ENCODE measurements around the gene LRRC19. TPM values are rescaled to one million over a fixed set of nuclear protein-coding genes. Genes with fewer than 3 reads are reported as not detected.

LRRC19 gene
- total RNA-seq, 5 donors from 2014 or later (not counting 1 experiment from before 2014, with no cell fraction given) = not detected

DNA sequence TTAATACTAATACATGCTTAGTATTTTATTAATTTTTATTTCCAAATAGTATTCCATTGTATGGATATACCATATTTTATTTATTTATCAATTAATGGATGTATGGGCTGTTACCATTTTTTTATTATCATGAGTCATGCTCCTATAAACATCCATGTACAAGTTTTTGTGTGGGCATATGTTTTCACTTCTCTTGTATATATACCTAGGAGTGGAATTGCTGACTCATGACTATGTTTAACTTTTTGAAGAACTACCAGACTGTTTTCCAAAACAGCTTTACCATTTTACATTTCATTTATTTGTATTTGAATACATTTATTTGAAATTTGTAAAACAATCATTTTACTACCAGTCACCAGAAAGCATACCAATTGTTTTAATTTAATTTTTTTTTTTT is 14.1 kb upstream of the LRRC19 start:
- no peak for DNase-seq
- Histone ChIP-seq H3K27ac (ENCODE audit: low read length) (no peak overlapping the region), H3K9me3 (no peaks in the 10 kb centered on the region), H3K27me3 (replicated peaks in 1 of 2; ENCODE audit: control insufficient read depth in 2 of 2, extremely low read depth in 1 of 2, insufficient read depth in 2 of 2, low read length in 1 of 2) (no peaks in the 10 kb centered on the region), H3K4me1 (ENCODE audit: control insufficient read depth in 1 of 2, extremely low read depth in 1 of 2, insufficient read depth in 2 of 2, low read length in 2 of 2) (no peaks in the 10 kb centered on the region), H3K4me3 (ENCODE audit: control insufficient read depth in 1 of 2, extremely low read depth in 1 of 2, low read length in 1 of 2) (no peak overlapping the region), H3K36me3 (ENCODE audit: control insufficient read depth in 2 of 2, extremely low read depth in 1 of 2, insufficient read depth in 1 of 2, low read length in 1 of 2) (peaks cover 0 to 20% of the 10 kb centered on the region in 2 donors)
- no peak overlapping the region for H3K27ac Mint-ChIP-seq
- no peak overlapping the region for H3K4me3 Mint-ChIP-seq
- H3K27me3 Mint-ChIP-seq = no peaks in the 10 kb centered on the region
- ATAC-seq (replicated peaks in 1 of 4) = no peak
- H3K36me3 Mint-ChIP-seq = peaks cover 48% of the 10 kb centered on the region
- H3K4me1 Mint-ChIP-seq = no peaks in the 10 kb centered on the region
- H3K9me3 Mint-ChIP-seq = no peaks in the 10 kb centered on the region
- CTCF ChIA-PET = interaction anchor here in 1 of 2 donors (0.6 to 0.7 kb wide), 2 partner anchors 11 to 120 kb away, joined by 4 to 6 read pairs; no protein-coding TSS in a partner anchor
- POLR2A ChIA-PET = interaction anchor here in 1 of 2 donors (0.6 kb wide), 1 partner anchor 33 kb away, joined by 3 read pairs; no protein-coding TSS in a partner anchor

DNA sequence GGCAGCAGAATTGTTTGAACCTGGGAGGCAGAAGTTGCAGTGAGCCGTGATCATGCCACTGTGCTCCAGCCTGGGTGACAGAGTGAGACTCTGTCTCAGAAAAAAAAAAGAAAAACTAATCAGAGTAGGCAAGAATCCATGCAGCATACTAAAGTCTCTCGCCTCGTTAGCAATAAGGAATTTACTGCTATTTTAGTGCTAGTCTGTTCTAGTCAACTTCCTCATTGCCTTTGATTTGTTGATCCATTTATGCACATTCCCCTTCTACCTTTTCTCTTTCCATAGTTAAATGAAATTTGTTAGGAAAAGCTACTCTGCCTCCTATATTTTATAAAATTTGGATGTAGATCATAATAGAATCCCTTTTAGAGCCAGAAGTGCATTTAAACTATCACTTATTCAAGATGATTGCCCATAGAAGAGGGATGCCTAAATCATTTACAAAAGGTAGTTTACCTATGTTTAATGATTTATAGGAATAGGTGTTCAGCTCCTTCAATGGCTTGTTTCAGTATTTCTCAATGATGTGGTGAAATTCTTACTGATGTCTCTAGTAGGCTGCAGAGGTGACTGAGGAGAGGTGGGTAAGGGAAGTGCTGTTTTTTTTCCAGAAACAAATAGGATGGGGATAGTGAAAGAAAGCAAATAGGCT is 1.9 kb downstream of the LRRC19 start:
- Histone ChIP-seq H3K27ac (ENCODE audit: low read length) (no peak overlapping the region), H3K36me3 (ENCODE audit: control insufficient read depth in 2 of 2, extremely low read depth in 1 of 2, insufficient read depth in 1 of 2, low read length in 1 of 2) (no peaks in the 10 kb centered on the region), H3K27me3 (replicated peaks in 1 of 2; ENCODE audit: control insufficient read depth in 2 of 2, extremely low read depth in 1 of 2, insufficient read depth in 2 of 2, low read length in 1 of 2) (no peaks in the 10 kb centered on the region), H3K4me1 (ENCODE audit: control insufficient read depth in 1 of 2, extremely low read depth in 1 of 2, insufficient read depth in 2 of 2, low read length in 2 of 2) (no peaks in the 10 kb centered on the region), H3K4me3 (ENCODE audit: control insufficient read depth in 1 of 2, extremely low read depth in 1 of 2, low read length in 1 of 2) (no peak overlapping the region), H3K9me3 (no peaks in the 10 kb centered on the region)
- no peak for DNase-seq
- CTCF ChIA-PET = no interaction called here
- Mint-ChIP-seq H3K27me3 (no peaks in the 10 kb centered on the region), H3K4me1 (no peaks in the 10 kb centered on the region), H3K4me3 (no peak overlapping the region), H3K36me3 (peaks cover 13% of the 10 kb centered on the region), H3K9me3 (no peaks in the 10 kb centered on the region), H3K27ac (no peak overlapping the region)
- ATAC-seq (replicated peaks in 1 of 4) = no peak
- WGBS (ENCODE audit: insufficient coverage) = 100% methylated on average over 1 of the region's 3 CpGs
- POLR2A ChIA-PET = no interaction called here

GRCh38 chr9:26995810-26996209 is 9.7 kb downstream of the LRRC19 start:
- Mint-ChIP-seq H3K36me3 (peaks cover 8% of the 10 kb centered on the region), H3K27me3 (no peaks in the 10 kb centered on the region), H3K27ac (no peak overlapping the region), H3K4me1 (no peaks in the 10 kb centered on the region), H3K4me3 (no peak overlapping the region), H3K9me3 (no peaks in the 10 kb centered on the region)
- ATAC-seq (replicated peaks in 1 of 4) = no peak
- no peaks in the 10 kb centered on the region for H3K27me3 ChIP-seq (replicated peaks in 1 of 2; ENCODE audit: control insufficient read depth in 2 of 2, extremely low read depth in 1 of 2, insufficient read depth in 2 of 2, low read length in 1 of 2)
- no peak overlapping the region for H3K4me3 ChIP-seq (ENCODE audit: control insufficient read depth in 1 of 2, extremely low read depth in 1 of 2, low read length in 1 of 2)
- no peaks in the 10 kb centered on the region for H3K9me3 ChIP-seq
- H3K27ac ChIP-seq (ENCODE audit: low read length) = no peak overlapping the region
- no peaks in the 10 kb centered on the region for H3K36me3 ChIP-seq (ENCODE audit: control insufficient read depth in 2 of 2, extremely low read depth in 1 of 2, insufficient read depth in 1 of 2, low read length in 1 of 2)
- CTCF ChIA-PET = no interaction called here
- WGBS (ENCODE audit: insufficient coverage) = no CpG with 5 or more reads among the region's 2 CpGs
- POLR2A ChIA-PET = no interaction called here
- no peaks in the 10 kb centered on the region for H3K4me1 ChIP-seq (ENCODE audit: control insufficient read depth in 1 of 2, extremely low read depth in 1 of 2, insufficient read depth in 2 of 2, low read length in 2 of 2)
- no peak for DNase-seq

- ATAC-seq (replicated peaks in 1 of 4) (no peak), DNase-seq (no peak)
- no CpG with 5 or more reads among the region's 1 CpG for WGBS (ENCODE audit: insufficient coverage)
- CTCF ChIA-PET = no interaction called here
- Mint-ChIP-seq H3K9me3 (peaks cover 0 to 3% (median 0%) of the 10 kb centered on the region in 3 donors), H3K4me1 (no peaks in the 10 kb centered on the region), H3K27ac (no peak overlapping the region), H3K36me3 (peaks cover 36% of the 10 kb centered on the region), H3K27me3 (no peaks in the 10 kb centered on the region), H3K4me3 (no peak overlapping the region)
- H3K4me3 ChIP-seq (ENCODE audit: control insufficient read depth in 1 of 2, extremely low read depth in 1 of 2, low read length in 1 of 2) = no peak overlapping the region
- peaks cover 5 to 10% of the 10 kb centered on the region in 2 donors for H3K36me3 ChIP-seq (ENCODE audit: control insufficient read depth in 2 of 2, extremely low read depth in 1 of 2, insufficient read depth in 1 of 2, low read length in 1 of 2)
- no peak overlapping the region for H3K27ac ChIP-seq (ENCODE audit: low read length)
- H3K27me3 ChIP-seq (replicated peaks in 1 of 2; ENCODE audit: control insufficient read depth in 2 of 2, extremely low read depth in 1 of 2, insufficient read depth in 2 of 2, low read length in 1 of 2) = no peaks in the 10 kb centered on the region
- POLR2A ChIA-PET = no interaction called here
- no peaks in the 10 kb centered on the region for H3K9me3 ChIP-seq
- no peaks in the 10 kb centered on the region for H3K4me1 ChIP-seq (ENCODE audit: control insufficient read depth in 1 of 2, extremely low read depth in 1 of 2, insufficient read depth in 2 of 2, low read length in 2 of 2)
Observed at GRCh38 chr9:26983340-26983739, 22.1 kb downstream of the LRRC19 start.

GRCh38 chr9:26975728-26976707 is 29.5 kb downstream of the LRRC19 start:
- no peaks in the 10 kb centered on the region for H3K9me3 Mint-ChIP-seq
- POLR2A ChIA-PET = no interaction called here
- H3K36me3 Mint-ChIP-seq = peaks cover 40% of the 10 kb centered on the region
- ATAC-seq (replicated peaks in 1 of 4) (no peak), DNase-seq (peak in 1 of 35 experiments; percentile 40)
- no peaks in the 10 kb centered on the region for H3K9me3 ChIP-seq
- no peaks in the 10 kb centered on the region for H3K4me1 Mint-ChIP-seq
- no peak overlapping the region for H3K4me3 ChIP-seq (ENCODE audit: control insufficient read depth in 1 of 2, extremely low read depth in 1 of 2, low read length in 1 of 2)
- 95% methylated on average over 13 of the region's 18 CpGs for WGBS (ENCODE audit: insufficient coverage)
- no peak overlapping the region for H3K27ac Mint-ChIP-seq
- no peaks in the 10 kb centered on the region for H3K27me3 ChIP-seq (replicated peaks in 1 of 2; ENCODE audit: control insufficient read depth in 2 of 2, extremely low read depth in 1 of 2, insufficient read depth in 2 of 2, low read length in 1 of 2)
- no peak overlapping the region for H3K4me3 Mint-ChIP-seq
- no peaks in the 10 kb centered on the region for H3K4me1 ChIP-seq (ENCODE audit: control insufficient read depth in 1 of 2, extremely low read depth in 1 of 2, insufficient read depth in 2 of 2, low read length in 2 of 2)
- H3K27ac ChIP-seq (ENCODE audit: low read length) = no peak overlapping the region
- no peaks in the 10 kb centered on the region for H3K27me3 Mint-ChIP-seq
- CTCF ChIA-PET = interaction anchor here in 1 of 2 donors (0.6 kb wide), 1 partner anchor 20 kb away, joined by 3 read pairs; no protein-coding TSS in a partner anchor
- no peaks in the 10 kb centered on the region for H3K36me3 ChIP-seq (ENCODE audit: control insufficient read depth in 2 of 2, extremely low read depth in 1 of 2, insufficient read depth in 1 of 2, low read length in 1 of 2)

- CTCF ChIA-PET = no interaction called here
- H3K4me1 Mint-ChIP-seq = no peaks in the 10 kb centered on the region
Observed at GRCh38 chr9:26974927-26975326, 30.5 kb downstream of the LRRC19 start.

More at GRCh38 chr9:26974927-26975326, 30.5 kb downstream of the LRRC19 start:
- Histone ChIP-seq H3K9me3 (peaks cover 3% of the 10 kb centered on the region), H3K4me1 (ENCODE audit: control insufficient read depth in 1 of 2, extremely low read depth in 1 of 2, insufficient read depth in 2 of 2, low read length in 2 of 2) (no peaks in the 10 kb centered on the region), H3K27ac (ENCODE audit: low read length) (no peak overlapping the region), H3K27me3 (replicated peaks in 1 of 2; ENCODE audit: control insufficient read depth in 2 of 2, extremely low read depth in 1 of 2, insufficient read depth in 2 of 2, low read length in 1 of 2) (no peaks in the 10 kb centered on the region), H3K4me3 (ENCODE audit: control insufficient read depth in 1 of 2, extremely low read depth in 1 of 2, low read length in 1 of 2) (no peak overlapping the region), H3K36me3 (ENCODE audit: control insufficient read depth in 2 of 2, extremely low read depth in 1 of 2, insufficient read depth in 1 of 2, low read length in 1 of 2) (no peaks in the 10 kb centered on the region)
- Mint-ChIP-seq H3K27me3 (no peaks in the 10 kb centered on the region), H3K36me3 (peaks cover 37% of the 10 kb centered on the region), H3K27ac (no peak overlapping the region), H3K4me3 (no peak overlapping the region), H3K9me3 (peaks cover 0 to 2% (median under 1%) of the 10 kb centered on the region in 3 donors)
- no peak for ATAC-seq (replicated peaks in 1 of 4)
- 82% methylated on average over 3 of the region's 4 CpGs for WGBS (ENCODE audit: insufficient coverage)
- POLR2A ChIA-PET = no interaction called here
- no peak for DNase-seq

Measured in T-cell (primary cell).